ENCODE measurements around the gene IL18BP.

IL18BP gene

DNA sequence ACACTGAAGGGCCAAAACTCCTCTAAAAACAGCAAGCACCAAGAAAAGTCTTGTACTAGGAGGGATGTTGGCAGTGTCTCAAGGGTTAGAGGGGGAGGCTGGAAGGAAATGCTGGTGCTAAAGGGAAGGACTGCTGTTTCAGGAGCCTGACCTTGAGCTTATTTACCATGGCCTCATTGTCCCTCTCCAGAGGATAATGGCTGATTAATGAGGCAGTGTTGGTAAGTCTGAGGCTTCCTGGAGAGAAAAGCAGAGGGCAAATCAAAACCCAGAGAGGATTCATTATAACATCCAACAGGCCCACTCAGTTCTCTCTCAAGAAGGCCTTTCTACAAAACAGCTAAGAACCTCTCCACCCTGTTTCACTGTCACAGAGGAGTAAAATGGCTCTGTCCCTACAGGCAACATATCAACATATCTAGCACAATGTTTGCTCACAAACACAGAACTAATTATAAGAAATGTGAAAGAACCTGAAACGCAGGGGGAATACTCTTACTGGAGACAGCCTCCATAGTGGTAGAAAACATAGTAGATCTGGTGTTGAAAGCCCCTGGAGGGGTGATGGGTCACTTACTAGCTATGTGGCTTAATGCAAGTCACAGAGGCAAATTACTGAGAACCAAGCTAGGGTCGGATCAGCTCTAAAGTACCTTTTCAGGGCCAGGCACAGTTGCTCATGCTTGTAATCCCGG is 50.2 kb downstream of the IL18BP start:
- Histone ChIP-seq H3K4me3 (no peak overlapping the region), H3K36me3 (ENCODE audit: insufficient read depth, low read length) (peaks cover 21% of the 10 kb centered on the region), H3K9ac (ENCODE audit: insufficient read length) (no peak overlapping the region), H3K27ac (no peak overlapping the region), H3K9me3 (ENCODE audit: low read depth, low read length) (no peaks in the 10 kb centered on the region)
- DNase-seq (ENCODE audit: low read depth, low spot score) = no peak
- no peak for TF ChIP-seq POLR2AphosphoS5 (IDR thresholded peaks at IDR 0.05; ENCODE audit: borderline replicate concordance, low read depth, low read length)
- no peak for TF ChIP-seq FOXP2 (optimal IDR thresholded peaks at IDR 0.05; ENCODE audit: control extremely low read depth, extremely low read length, insufficient read depth)
- TF ChIP-seq EZH2 (IDR thresholded peaks at IDR 0.05) = no peak

Measured in SK-N-MC (cell line).